OCI-LY7 (cell line): ENCODE data around the gene SCARB1. TPM values are rescaled to one million over a fixed set of nuclear protein-coding genes. Genes with fewer than 3 reads are reported as not detected.

Source experiments
- BruUV-seq: library from RNA; stranded (reverse); fragments of 400-500 nt; replicated peaks from 2 replicates; lab custom pipeline; 2021; lab: Mats Ljungman, UMichigan
- CTCF ChIA-PET: fragments of 300-600 bp; sonication (Branson Sonifier 250); formaldehyde crosslinking; loops from one replicate; lab custom pipeline; 2022; ENCODE audit warnings: antibody characterized with exemption; ENCODE audit not compliant: unreplicated experiment; lab: Charles Lee
- POLR2A ChIA-PET: fragments of 300-600 bp; sonication (Branson Sonifier 250); formaldehyde crosslinking; loops from one replicate; lab custom pipeline; 2022; ENCODE audit warnings: antibody characterized with exemption; lab: Charles Lee
- DNase-seq: peaks from one replicate; pipeline ENCODE4 v3.0.0-alpha.2; 2015; ENCODE audit warnings: low spot score
- H2AFZ ChIP-seq: fragments of 200-600 bp; sonication (generic), shearing (Covaris generic); 2 replicates; pipeline ENCODE4 v1.6.1; 2014; ENCODE audit warnings: mild to moderate bottlenecking, antibody characterized with exemption, low read length, moderate library complexity
- H3K27ac ChIP-seq: fragments of 200-600 bp; sonication (generic); 2 replicates; pipeline ENCODE4 v1.5.1; 2014; ENCODE audit warnings: mixed run types, low read depth, mild to moderate bottlenecking, moderate library complexity, low read length, inconsistent platforms; ENCODE audit not compliant: poor library complexity, severe bottlenecking
- H3K36me3 ChIP-seq: fragments of 200-600 bp; sonication (generic); 2 replicates; pipeline ENCODE4 v1.6.1; 2014; ENCODE audit warnings: mild to moderate bottlenecking, antibody characterized with exemption, low read length, moderate library complexity, mixed read lengths; ENCODE audit not compliant: insufficient read depth
- H3K4me1 ChIP-seq: fragments of 200-600 bp; sonication (generic); 2 replicates; pipeline ENCODE4 v1.5.1; 2014; ENCODE audit warnings: mild to moderate bottlenecking, low read length; ENCODE audit not compliant: insufficient read depth, poor library complexity, severe bottlenecking
- H3K4me2 ChIP-seq: fragments of 200-600 bp; sonication (generic); 2 replicates; pipeline ENCODE4 v1.6.1; 2014; ENCODE audit warnings: mild to moderate bottlenecking, low read length
- H3K4me3 ChIP-seq: fragments of 200-600 bp; sonication (generic); 2 replicates; pipeline ENCODE4 v1.5.1; 2014; ENCODE audit warnings: mild to moderate bottlenecking, low read depth, low read length; ENCODE audit not compliant: poor library complexity, severe bottlenecking
- H3K79me2 ChIP-seq: fragments of 200-600 bp; sonication (generic); 2 replicates; pipeline ENCODE4 v1.6.1; 2016; ENCODE audit warnings: low read depth, mild to moderate bottlenecking, low read length, moderate library complexity, mixed read lengths; ENCODE audit not compliant: insufficient read depth
- H3K9me2 ChIP-seq: fragments of 200-600 bp; sonication (generic); 2 replicates; pipeline ENCODE4 v1.6.1; 2016; ENCODE audit warnings: mild to moderate bottlenecking, low read length, mixed read lengths; ENCODE audit not compliant: insufficient read depth
- H3K9me3 ChIP-seq: fragments of 200-600 bp; sonication (generic); 2 replicates; pipeline ENCODE4 v1.6.1; 2014; ENCODE audit warnings: mild to moderate bottlenecking, mixed run types, low read length, mixed read lengths
- H4K20me1 ChIP-seq: fragments of 200-600 bp; sonication (generic); 2 replicates; pipeline ENCODE4 v1.6.1; 2014; ENCODE audit warnings: mild to moderate bottlenecking, antibody characterized with exemption, low read length, moderate library complexity, mixed read lengths; ENCODE audit not compliant: insufficient read depth
- CTCF ChIP-seq: fragments of 200-600 bp; sonication (generic); conservative IDR thresholded peaks from 2 replicates; pipeline ENCODE4 v1.5.1; 2014; ENCODE audit warnings: mild to moderate bottlenecking, antibody characterized with exemption, low read length, moderate library complexity, mixed read lengths
- EZH2phosphoT487 ChIP-seq: fragments of 200-600 bp; sonication (generic); IDR thresholded peaks from 2 replicates; pipeline ENCODE4 v1.6.1; 2018; ENCODE audit warnings: low read depth, borderline replicate concordance, mild to moderate bottlenecking, mixed run types, antibody characterized with exemption, low read length, moderate library complexity, mixed read lengths
- intact Hi-C: fragments of 100-400 bp; cut with micrococcal nuclease; formaldehyde crosslinking; loops from one replicate; pipeline ENCODE4 v1.10.0; 2022; ENCODE audit not compliant: unreplicated experiment
- total RNA-seq, 2 experiments: library from RNA; depleted of rRNA in 1 of 2; stranded (reverse); fragments of >200 nt in 1 of 2; shearing (Covaris generic) in 1 of 2; gene quantifications; 2 replicates each; pipeline ENCODE4 v1.2.3, GENCODE V29; 2014 to 2022

The SCARB1 gene
- total RNA-seq, 2 experiments from 2014 or later, result 42.9 to 112 TPM

GRCh38 chr12:124733086-124733485, 130.6 kb downstream of the SCARB1 start:
- H3K36me3 ChIP-seq, result no peaks in the 10 kb centered on the region
- no peak for TF ChIP-seq EZH2phosphoT487
- no peak for TF ChIP-seq CTCF
- ChIA-PET POLR2A (interaction anchor here (0.6 kb wide), 1 partner anchor 16 kb away, joined by 3 read pairs; no protein-coding TSS in a partner anchor), CTCF (no interaction called here)
- H4K20me1 ChIP-seq, result no peaks in the 10 kb centered on the region
- H3K79me2 ChIP-seq, result no peaks in the 10 kb centered on the region
- H3K4me3 ChIP-seq, result no peak overlapping the region
- DNase-seq, result no peak
- H3K9me3 ChIP-seq, result no peaks in the 10 kb centered on the region
- intact Hi-C loops, result no loop called here
- H3K4me2 ChIP-seq, result no peak overlapping the region
- no TSS peak for BruUV-seq
- H3K27ac ChIP-seq, result no peak overlapping the region
- H2AFZ ChIP-seq, result no peak overlapping the region
- no peaks in the 10 kb centered on the region for H3K4me1 ChIP-seq
- no peaks in the 10 kb centered on the region for H3K9me2 ChIP-seq

- H3K4me2 ChIP-seq, result no peak overlapping the region
- no peak overlapping the region for H2AFZ ChIP-seq
- no peak overlapping the region for H3K4me3 ChIP-seq
- ChIA-PET POLR2A (interaction anchor here (0.6 kb wide), 2 partner anchors 17 to 192 kb away, joined by 3 read pairs; no protein-coding TSS in a partner anchor), CTCF (no interaction called here)
- no peaks in the 10 kb centered on the region for H3K9me2 ChIP-seq
- DNase-seq, result no peak
- intact Hi-C loops, result no loop called here
- H3K79me2 ChIP-seq, result no peaks in the 10 kb centered on the region
- no peaks in the 10 kb centered on the region for H3K36me3 ChIP-seq
- H3K27ac ChIP-seq, result no peak overlapping the region
- no peaks in the 10 kb centered on the region for H3K9me3 ChIP-seq
- BruUV-seq, result no TSS peak
- H4K20me1 ChIP-seq, result no peaks in the 10 kb centered on the region
- no peaks in the 10 kb centered on the region for H3K4me1 ChIP-seq
- TF ChIP-seq CTCF (no peak), EZH2phosphoT487 (no peak)
Observed at GRCh38 chr12:124732275-124733075, 131.2 kb downstream of the SCARB1 start.

GRCh38 chr12:124731869-124732268, 131.8 kb downstream of the SCARB1 start:
- H3K9me3 ChIP-seq, result no peaks in the 10 kb centered on the region
- intact Hi-C loops, result no loop called here
- no peak for DNase-seq
- TF ChIP-seq CTCF (no peak), EZH2phosphoT487 (no peak)
- no peak overlapping the region for H3K4me3 ChIP-seq
- CTCF ChIA-PET, result no interaction called here
- POLR2A ChIA-PET, result interaction anchor here (0.6 kb wide), 1 partner anchor 191 kb away, joined by 3 read pairs; no protein-coding TSS in a partner anchor
- H2AFZ ChIP-seq, result no peak overlapping the region
- H3K4me2 ChIP-seq, result no peak overlapping the region
- H3K9me2 ChIP-seq, result no peaks in the 10 kb centered on the region
- no TSS peak for BruUV-seq
- no peaks in the 10 kb centered on the region for H3K79me2 ChIP-seq
- H3K36me3 ChIP-seq, result no peaks in the 10 kb centered on the region
- no peak overlapping the region for H3K27ac ChIP-seq
- H3K4me1 ChIP-seq, result no peaks in the 10 kb centered on the region
- H4K20me1 ChIP-seq, result no peaks in the 10 kb centered on the region
